HG03139 (cell line): ENCODE measurements around the gene TKTL2.

Experiments used
- ATAC-seq: cut with Tn5 transposase; IDR thresholded peaks from one replicate; pipeline ENCODE4 v1.9.1; 2021; ENCODE audit not compliant: unreplicated experiment

TKTL2 gene

GRCh38 chr4:163473576-163473975, at the start of gene TKTL2:
TSS of gene TKTL2 (minus strand) at chr4:163473754. CDS start at chr4:163473734, 20 bp downstream.
- no peak for ATAC-seq

DNA sequence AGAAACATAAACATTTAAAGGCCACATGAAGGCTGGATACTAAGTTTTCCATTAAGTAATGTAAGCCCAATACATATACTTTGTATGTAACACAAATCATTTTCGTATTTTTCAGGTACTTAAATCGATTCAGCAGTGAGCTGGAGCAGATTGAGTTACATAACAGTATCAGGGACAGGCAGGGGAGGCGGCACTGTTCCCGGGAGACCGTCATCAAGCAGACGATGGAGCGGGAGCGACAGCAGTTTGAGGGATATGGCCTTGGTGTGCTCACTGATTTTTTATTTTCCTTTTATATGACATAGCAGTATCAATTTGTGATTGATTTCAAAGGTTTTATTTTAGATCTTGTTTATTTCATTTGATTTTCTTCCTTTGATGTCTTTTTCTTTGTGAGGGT, 41.6 kb upstream of the TKTL2 start:
- no peak for ATAC-seq

DNA sequence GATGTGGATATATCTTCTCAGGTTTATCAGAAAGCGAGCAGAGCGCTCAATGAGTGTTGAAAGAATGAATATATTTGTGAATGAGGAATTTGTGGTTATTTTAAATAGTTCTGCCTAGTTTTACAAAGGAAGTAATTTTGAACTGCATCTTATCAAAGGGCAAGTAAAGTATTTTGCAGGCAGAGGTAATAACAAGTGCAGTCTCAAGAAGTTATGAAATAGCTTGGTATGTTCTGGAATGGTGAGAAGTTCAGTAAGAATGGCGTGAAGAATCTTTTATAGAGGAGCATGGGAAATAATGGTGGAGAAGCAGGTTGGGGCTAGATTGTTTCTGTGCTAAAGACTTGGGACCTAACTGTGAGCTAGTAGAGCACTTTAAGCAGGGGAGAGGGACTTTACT, 31.8 kb upstream of the TKTL2 start:
- ATAC-seq, result no peak

DNA sequence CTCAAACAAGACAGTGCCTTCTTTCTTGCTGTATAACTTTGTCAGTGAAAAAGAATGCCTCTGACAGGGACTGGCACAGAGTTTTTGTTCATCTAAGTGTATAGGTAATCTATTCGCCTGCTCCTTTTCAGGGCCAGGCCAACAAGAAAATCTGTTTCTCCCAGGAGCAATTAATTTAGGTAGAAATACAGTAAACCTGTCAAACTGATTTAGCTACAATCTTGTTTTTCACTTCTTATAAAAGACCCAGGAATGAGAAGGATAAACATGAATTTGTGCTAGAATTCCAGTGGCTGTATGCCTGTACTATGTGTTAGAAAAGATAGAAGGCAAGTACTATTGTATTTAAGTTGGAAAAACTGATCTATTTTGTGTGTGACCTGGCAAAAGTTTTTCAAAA, 27.0 kb upstream of the TKTL2 start:
- ATAC-seq, result no peak

DNA sequence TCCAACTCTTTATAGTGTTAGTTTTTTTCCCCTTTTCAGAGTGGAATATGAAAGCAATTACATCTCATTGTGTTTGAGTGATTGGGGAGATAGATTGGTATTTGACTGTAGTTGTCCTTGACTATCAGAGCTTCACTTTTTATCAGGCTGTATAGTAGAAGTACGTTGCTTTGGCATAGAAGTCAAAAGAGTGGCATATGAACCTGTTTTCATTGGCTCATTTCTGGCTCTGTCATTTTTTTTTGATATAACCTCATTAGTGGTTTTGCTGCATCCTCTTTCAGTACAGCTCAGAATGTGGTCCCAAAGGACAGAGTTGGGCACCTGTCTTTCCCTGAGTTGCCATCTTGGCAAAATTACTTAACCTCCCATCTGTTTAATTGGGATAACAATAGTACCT, 22.3 kb upstream of the TKTL2 start:
- peak; percentile 23 for ATAC-seq

DNA sequence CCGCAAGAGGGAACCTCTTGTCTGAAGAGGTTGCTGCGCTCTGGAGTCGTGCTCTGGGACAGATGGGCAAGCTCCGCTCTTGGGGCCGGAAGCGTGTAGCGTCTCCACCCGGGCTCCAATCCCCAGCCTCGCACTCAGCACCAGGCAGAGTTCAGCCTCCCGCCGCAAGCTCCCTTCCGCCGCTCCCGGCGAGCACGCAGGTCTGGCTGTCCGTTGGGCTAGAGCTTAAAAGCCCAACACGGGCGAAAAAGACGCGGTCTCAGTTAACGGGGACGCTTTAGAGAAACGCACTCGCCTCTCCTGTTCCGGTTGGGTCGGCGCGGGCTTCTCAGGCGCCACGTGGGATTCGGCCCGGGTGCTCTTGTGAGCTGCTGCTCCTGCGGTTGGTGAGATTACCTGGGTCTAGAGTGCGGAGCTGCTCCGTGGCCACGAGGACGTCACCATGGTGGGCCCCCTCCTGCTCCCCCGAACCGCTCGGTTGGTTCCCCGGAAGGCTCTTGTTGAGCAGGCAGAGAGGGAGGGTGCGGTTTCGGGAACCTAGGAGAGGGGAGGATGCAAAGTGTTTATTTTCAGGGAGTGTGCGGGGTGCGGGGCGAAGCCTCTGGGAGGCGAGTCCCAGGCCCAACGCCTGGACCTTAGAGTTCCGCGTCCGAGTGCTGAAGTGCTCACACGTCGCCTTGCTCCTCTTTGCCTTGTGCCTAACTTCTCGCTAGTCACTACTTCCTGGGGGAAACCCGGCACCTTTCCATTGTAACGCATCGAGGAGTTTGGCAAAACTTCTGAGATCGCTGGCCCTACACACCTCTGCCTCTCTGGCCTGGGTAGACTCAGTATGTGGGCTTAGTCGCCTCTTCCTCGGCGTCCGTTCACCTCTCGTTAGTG, 21.0 kb upstream of the TKTL2 start, which contains the start of gene TMA16:
Gene TMA16, plus strand, starts transcription at position 331 of the 882 bp plus-strand sequence. Its CDS starts 112 bp downstream, at position 443.
- peak; percentile 81 for ATAC-seq

- no peak for ATAC-seq
Observed at GRCh38 chr4:163493643-163494359, 20.2 kb upstream of the TKTL2 start.

DNA sequence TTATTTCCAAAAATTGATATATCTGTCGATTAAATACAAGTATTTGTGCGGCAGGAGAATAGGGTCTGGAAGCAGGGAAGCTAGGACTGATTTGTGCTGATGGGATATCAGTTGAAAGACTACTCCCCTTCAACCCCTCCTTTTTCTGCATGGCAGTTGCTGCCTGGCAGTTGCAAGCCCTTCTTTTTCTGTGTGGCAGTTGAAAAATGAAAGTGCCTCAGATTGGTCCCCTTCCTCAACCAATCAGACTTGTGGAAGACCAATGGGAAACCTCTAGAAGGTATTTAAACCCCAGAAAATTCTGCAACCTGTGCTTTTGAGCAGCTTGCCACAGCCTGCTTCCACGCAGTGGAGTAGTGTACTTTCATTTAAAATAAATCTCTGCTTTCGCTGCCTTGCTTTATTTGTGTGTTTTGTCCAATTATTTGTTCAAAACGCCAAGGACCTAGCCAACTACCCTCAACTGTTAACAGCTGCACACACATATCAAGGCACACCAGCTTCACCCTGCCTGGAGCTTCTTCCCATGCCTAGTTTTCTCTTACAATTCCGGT, 19.5 kb upstream of the TKTL2 start:
- no peak for ATAC-seq

- no peak for ATAC-seq
Observed at GRCh38 chr4:163489929-163490328, 16.4 kb upstream of the TKTL2 start.

DNA sequence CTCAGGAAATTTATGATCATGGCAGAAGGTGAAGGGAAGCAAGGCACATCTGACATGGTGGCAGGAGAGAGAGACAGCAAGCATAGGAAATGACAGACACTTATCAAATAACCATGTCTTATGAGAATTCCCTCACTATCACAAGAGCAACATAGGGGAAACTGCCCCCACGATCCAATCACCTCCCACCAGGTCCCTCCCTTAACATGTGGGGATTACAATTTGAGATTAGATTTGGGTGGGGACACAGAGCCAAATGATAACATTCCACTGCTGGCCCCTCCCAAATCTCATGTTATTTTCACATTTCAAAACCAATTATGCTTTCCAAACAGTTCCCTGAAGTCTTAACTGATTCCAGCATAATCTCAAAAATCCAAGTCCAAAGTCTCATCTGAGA, 12.8 kb upstream of the TKTL2 start:
- ATAC-seq, result no peak

- ATAC-seq, result no peak
Observed at GRCh38 chr4:163485589-163485988, 12.0 kb upstream of the TKTL2 start.

DNA sequence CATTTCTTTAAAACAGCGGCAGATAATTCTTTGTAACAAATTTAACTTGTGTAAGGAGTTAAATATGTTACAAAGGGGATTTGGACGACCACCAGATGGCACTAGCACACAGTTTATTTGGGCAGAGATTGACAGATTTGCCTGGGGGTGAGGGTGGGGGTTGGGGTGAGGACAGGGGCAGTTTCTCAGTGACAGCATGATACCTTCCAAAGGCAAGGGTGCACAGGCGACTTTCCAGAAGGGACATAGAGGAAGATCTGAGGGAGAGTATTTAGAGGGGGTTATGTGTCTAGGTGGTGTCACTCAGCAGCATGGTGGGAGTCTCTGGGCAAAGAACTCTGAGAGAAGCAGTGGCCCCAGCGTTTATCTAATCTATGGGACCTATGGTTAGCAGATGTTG, 11.4 kb upstream of the TKTL2 start:
- ATAC-seq, result no peak

DNA sequence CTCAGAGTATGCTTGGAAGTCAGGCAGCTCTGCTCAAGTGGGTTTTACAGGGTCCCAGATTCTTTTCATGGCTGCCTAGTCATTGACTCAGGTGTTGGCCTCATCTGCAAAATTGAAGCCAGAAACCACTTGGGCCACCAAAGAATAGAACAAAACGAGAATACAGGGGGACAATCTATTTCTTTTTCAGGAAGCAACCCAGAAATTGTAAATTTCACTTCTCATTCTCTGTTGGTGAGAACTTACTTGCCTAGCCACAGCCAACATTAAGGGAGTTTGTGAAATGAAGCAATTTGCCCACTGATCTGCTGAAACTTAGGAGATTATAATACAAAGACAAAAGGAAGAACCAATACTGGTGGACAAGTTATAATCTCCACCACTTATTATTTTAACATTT, 8.6 kb upstream of the TKTL2 start:
- peak; percentile 54 for ATAC-seq

DNA sequence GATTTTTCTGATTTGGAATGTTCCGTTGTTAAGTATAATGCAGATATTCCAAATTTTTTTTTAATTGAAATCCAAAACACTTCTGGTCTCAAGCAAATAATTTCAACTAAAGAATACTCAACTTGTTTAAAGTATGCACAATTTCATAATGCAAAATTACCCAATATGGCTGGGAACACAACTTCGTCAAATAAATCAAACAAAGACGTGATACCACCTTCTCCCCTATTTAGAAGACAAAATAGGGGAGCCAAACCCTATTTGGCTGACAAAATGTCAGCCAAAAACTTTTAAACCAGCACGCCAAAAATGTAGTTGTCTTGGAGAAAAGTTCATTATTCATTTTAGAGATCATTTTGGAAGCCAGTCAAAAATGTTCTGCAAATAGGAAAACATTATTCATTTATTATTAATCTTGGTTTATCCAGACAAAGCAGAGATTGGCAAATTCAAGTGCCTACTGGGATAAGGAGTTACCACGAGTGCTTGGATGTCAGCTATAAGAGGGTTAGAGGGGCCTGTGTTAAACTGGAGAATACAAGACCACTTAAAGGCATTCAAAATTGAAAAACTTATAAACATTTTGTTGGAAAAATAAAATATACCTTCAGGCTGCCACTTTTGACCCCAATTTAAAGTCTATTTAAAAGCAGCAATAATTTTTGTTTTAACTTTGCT, 3.3 kb upstream of the TKTL2 start:
- no peak for ATAC-seq

- ATAC-seq, result no peak
Observed at GRCh38 chr4:163474027-163474426, 473 bp upstream of the TKTL2 start.

DNA sequence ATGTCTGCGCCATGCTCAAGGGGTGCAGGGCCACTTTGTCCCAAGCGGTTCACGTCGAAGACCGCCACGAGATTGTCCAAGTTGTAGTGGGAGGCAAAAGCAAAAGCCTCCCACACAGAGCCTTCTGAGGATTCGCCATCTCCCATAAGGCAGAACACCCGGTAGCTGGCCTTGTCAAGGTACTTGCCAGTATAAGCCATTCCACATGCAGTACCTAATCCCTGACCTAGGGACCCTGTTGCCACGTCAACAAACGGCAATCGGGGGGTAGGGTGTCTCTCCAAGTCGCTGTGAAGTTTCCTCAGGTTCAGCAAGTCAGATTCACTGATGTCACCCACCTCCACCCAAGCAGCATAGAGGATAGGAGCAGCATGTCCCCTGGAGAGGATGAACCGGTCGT, 424 bp downstream of the TKTL2 start:
- ATAC-seq, result no peak

DNA sequence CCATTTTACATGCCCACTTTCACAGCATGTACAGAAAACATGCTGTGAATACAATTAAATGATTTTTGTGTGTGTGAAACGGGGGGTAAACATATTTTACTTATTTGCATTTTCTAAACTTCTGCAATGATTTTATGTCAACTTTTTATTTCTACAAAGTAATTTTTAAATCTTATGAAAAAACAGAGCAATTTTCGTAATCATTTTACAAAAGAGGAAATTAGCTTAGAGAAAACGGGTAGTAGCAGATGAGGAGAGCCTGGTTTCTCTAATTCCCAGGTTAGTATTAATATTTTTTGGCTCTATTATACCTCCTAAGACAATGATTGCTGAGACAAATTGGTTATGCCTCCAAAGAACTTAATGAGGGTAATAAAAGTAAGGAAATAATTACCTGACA, 3.2 kb downstream of the TKTL2 start:
- no peak for ATAC-seq

DNA sequence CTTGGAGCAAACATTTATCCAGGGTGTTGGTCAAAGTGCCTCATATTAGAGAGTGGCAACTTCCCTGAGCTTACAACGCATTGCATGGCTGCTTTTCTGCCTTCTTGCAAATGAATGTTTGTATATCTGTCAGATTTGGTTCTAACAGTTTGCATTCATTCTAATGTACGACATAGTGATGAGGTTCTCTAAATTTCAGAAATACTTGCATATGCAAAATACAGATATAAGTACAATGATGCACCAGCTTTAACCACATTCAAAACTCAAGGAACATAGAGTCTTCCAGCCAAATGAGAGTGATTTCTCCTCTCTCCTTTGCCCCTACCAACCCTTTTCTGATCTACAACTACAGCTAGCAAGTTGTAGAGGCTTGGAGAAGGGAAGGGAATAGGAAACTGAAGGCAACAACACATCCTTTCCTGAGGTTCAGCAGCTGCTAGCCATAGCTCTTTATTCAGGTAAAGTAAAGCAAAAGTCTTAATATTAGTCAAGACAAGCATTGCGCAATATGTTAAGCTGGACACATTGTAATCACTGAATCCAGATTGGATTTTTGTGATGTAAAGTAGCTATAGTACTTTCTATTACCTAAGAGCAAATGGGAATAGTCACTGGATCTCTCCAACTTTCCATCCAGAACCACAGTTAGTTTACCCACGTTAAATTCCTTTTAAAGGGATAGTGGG, 6.3 kb downstream of the TKTL2 start:
- no peak for ATAC-seq

DNA sequence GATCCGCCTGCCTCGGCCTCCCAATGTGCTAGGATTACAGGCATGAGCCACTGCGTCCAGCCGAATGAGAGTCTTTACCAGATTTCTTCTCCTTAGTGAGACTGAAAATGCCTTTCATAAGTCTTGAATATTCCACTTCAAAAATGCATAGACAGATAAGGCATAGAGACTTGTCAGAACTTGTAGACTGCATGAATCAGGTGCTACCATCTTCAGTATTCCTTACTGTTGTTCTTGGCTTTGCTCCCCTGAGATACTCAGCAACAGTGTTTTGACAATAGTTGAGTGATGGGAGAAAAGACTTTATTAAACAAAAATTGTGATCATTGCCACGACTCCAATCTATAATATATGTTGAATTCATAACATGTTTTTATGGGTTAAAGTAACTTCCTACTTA, 11.0 kb downstream of the TKTL2 start:
- ATAC-seq, result no peak

DNA sequence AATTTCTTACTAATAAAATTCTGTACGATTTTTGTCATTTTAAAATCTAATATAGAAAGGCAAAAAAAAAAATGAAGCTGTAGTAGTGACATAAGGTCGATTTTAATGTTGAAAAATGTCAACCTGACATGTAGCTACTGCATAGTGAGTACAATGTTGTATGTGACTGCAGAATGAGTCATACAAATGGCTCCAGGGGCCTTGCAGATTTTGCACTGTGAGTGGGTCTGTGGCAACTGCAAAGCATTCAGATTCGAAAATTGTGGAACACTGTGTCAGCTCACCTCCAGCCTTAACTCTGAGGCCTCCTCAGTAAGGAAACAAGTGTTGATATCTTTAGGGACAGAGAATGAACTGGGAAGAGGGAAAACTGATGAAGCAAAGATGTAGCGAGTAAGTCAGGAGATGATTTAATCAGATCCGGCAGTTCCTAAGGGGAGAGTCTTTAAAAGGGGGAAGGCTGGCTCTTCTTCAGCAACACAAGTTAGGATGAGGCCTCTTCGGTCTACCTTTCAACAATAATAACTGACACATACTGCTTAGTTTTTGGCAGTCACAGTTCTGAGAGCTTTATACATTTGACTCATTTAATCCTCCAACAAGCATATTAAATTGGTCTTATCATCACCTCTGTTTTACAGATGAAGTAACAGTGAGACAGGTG, 24.9 kb downstream of the TKTL2 start:
- ATAC-seq, result no peak
